ENCODE data around the gene EVI5L.

The EVI5L gene

GRCh38 chr19:7874076-7874896 is 44.3 kb downstream of the EVI5L start, which contains the start of gene PRR36:
Gene PRR36, minus strand, starts transcription at chr19:7874390. Its CDS starts 701 bp downstream, at chr19:7873689.
- H3K9ac ChIP-seq (ENCODE audit: low read depth, low read length): peak within 1 kb of the TSS; percentile 52; the same call in 1 of the 2 replicates

GRCh38 chr19:7874897-7875273 is 44.9 kb downstream of the EVI5L start:
- H3K36me3 ChIP-seq (ENCODE audit: insufficient read depth, low read length): no peaks in the 10 kb centered on the region
- peaks cover 2% of the 10 kb centered on the region; the same call in 1 of the 2 replicates for H3K4me1 ChIP-seq (ENCODE audit: insufficient read depth, low read length)
- H3K9me3 ChIP-seq (ENCODE audit: control insufficient read depth, insufficient read depth, low read length): no peaks in the 10 kb centered on the region
- H3K9ac ChIP-seq (ENCODE audit: low read depth, low read length): peak overlapping the region; percentile 52; the same call in 1 of the 2 replicates

More at GRCh38 chr19:7874076-7874896, 44.3 kb downstream of the EVI5L start, which contains the start of gene PRR36:
- Histone ChIP-seq H3K4me1 (ENCODE audit: insufficient read depth, low read length) (peaks cover 2% of the 10 kb centered on the region; the same call in 1 of the 2 replicates), H3K36me3 (ENCODE audit: insufficient read depth, low read length) (no peaks in the 10 kb centered on the region), H3K9me3 (ENCODE audit: control insufficient read depth, insufficient read depth, low read length) (no peaks in the 10 kb centered on the region)

GRCh38 chr19:7877249-7877836 is 47.3 kb downstream of the EVI5L start:
- H3K9ac ChIP-seq (ENCODE audit: low read depth, low read length): no peak overlapping the region
- H3K36me3 ChIP-seq (ENCODE audit: insufficient read depth, low read length): no peaks in the 10 kb centered on the region
- H3K4me1 ChIP-seq (ENCODE audit: insufficient read depth, low read length): no peaks in the 10 kb centered on the region
- H3K9me3 ChIP-seq (ENCODE audit: control insufficient read depth, insufficient read depth, low read length): no peaks in the 10 kb centered on the region

GRCh38 chr19:7879111-7879807 is 49.2 kb downstream of the EVI5L start:
- Histone ChIP-seq H3K9ac (ENCODE audit: low read depth, low read length) (no peak overlapping the region), H3K9me3 (ENCODE audit: control insufficient read depth, insufficient read depth, low read length) (no peaks in the 10 kb centered on the region), H3K4me1 (ENCODE audit: insufficient read depth, low read length) (no peaks in the 10 kb centered on the region), H3K36me3 (ENCODE audit: insufficient read depth, low read length) (no peaks in the 10 kb centered on the region)

GRCh38 chr19:7879836-7880235 is 49.8 kb downstream of the EVI5L start:
- Histone ChIP-seq H3K4me1 (ENCODE audit: insufficient read depth, low read length) (no peaks in the 10 kb centered on the region), H3K9me3 (ENCODE audit: control insufficient read depth, insufficient read depth, low read length) (no peaks in the 10 kb centered on the region), H3K36me3 (ENCODE audit: insufficient read depth, low read length) (no peaks in the 10 kb centered on the region), H3K9ac (ENCODE audit: low read depth, low read length) (no peak overlapping the region)

GRCh38 chr19:7881910-7882309 is 51.9 kb downstream of the EVI5L start:
- Histone ChIP-seq H3K4me1 (ENCODE audit: insufficient read depth, low read length) (no peaks in the 10 kb centered on the region), H3K9ac (ENCODE audit: low read depth, low read length) (no peak overlapping the region), H3K9me3 (ENCODE audit: control insufficient read depth, insufficient read depth, low read length) (no peaks in the 10 kb centered on the region), H3K36me3 (ENCODE audit: insufficient read depth, low read length) (no peaks in the 10 kb centered on the region)

GRCh38 chr19:7883105-7883504 is 53.1 kb downstream of the EVI5L start:
- H3K36me3 ChIP-seq (ENCODE audit: insufficient read depth, low read length): no peaks in the 10 kb centered on the region
- peaks cover 3% of the 10 kb centered on the region; the same call in 1 of the 2 replicates for H3K4me1 ChIP-seq (ENCODE audit: insufficient read depth, low read length)
- H3K9me3 ChIP-seq (ENCODE audit: control insufficient read depth, insufficient read depth, low read length): no peaks in the 10 kb centered on the region
- no peak overlapping the region for H3K9ac ChIP-seq (ENCODE audit: low read depth, low read length)

- Histone ChIP-seq H3K36me3 (ENCODE audit: insufficient read depth, low read length) (no peaks in the 10 kb centered on the region), H3K4me1 (ENCODE audit: insufficient read depth, low read length) (peaks cover 3% of the 10 kb centered on the region; the same call in 1 of the 2 replicates)
These were observed 54.0 kb downstream of the EVI5L start for GRCh38 chr19:7883796-7884570.

GRCh38 chr19:7885818-7886217 is 55.8 kb downstream of the EVI5L start:
- no peaks in the 10 kb centered on the region for H3K9me3 ChIP-seq (ENCODE audit: control insufficient read depth, insufficient read depth, low read length)
- peaks cover 3% of the 10 kb centered on the region; the same call in 1 of the 2 replicates for H3K4me1 ChIP-seq (ENCODE audit: insufficient read depth, low read length)
- no peaks in the 10 kb centered on the region for H3K36me3 ChIP-seq (ENCODE audit: insufficient read depth, low read length)
- H3K9ac ChIP-seq (ENCODE audit: low read depth, low read length): no peak overlapping the region

More at GRCh38 chr19:7883796-7884570, 54.0 kb downstream of the EVI5L start:
- Histone ChIP-seq H3K9ac (ENCODE audit: low read depth, low read length) (no peak overlapping the region), H3K9me3 (ENCODE audit: control insufficient read depth, insufficient read depth, low read length) (no peaks in the 10 kb centered on the region)

- peak overlapping the region; percentile 61; the same call in 1 of the 2 replicates for H3K9ac ChIP-seq (ENCODE audit: low read depth, low read length)
- H3K4me1 ChIP-seq (ENCODE audit: insufficient read depth, low read length): peaks cover 3% of the 10 kb centered on the region; the same call in 1 of the 2 replicates
- no peaks in the 10 kb centered on the region for H3K36me3 ChIP-seq (ENCODE audit: insufficient read depth, low read length)
- no peaks in the 10 kb centered on the region for H3K9me3 ChIP-seq (ENCODE audit: control insufficient read depth, insufficient read depth, low read length)
These were observed 57.6 kb downstream of the EVI5L start for GRCh38 chr19:7887408-7888144.

GRCh38 chr19:7888145-7888825 is 58.3 kb downstream of the EVI5L start, which contains the start of gene LRRC8E:
Gene LRRC8E, plus strand, starts transcription at chr19:7888510. Its CDS starts 7,094 bp downstream, at chr19:7895604.
- peaks cover 3% of the 10 kb centered on the region; the same call in 1 of the 2 replicates for H3K4me1 ChIP-seq (ENCODE audit: insufficient read depth, low read length)
- no peaks in the 10 kb centered on the region for H3K9me3 ChIP-seq (ENCODE audit: control insufficient read depth, insufficient read depth, low read length)
- H3K9ac ChIP-seq (ENCODE audit: low read depth, low read length): peak within 1 kb of the TSS; percentile 61
- no peaks in the 10 kb centered on the region for H3K36me3 ChIP-seq (ENCODE audit: insufficient read depth, low read length)

- H3K4me1 ChIP-seq (ENCODE audit: insufficient read depth, low read length): peaks cover 3% of the 10 kb centered on the region; the same call in 1 of the 2 replicates
- no peaks in the 10 kb centered on the region for H3K36me3 ChIP-seq (ENCODE audit: insufficient read depth, low read length)
- H3K9me3 ChIP-seq (ENCODE audit: control insufficient read depth, insufficient read depth, low read length): no peaks in the 10 kb centered on the region
- peak overlapping the region; percentile 61; the same call in 1 of the 2 replicates for H3K9ac ChIP-seq (ENCODE audit: low read depth, low read length)
These were observed 58.8 kb downstream of the EVI5L start for GRCh38 chr19:7888826-7889217.
